DND-41 (cell line): ENCODE data around the gene APMAP.

Experiments used
- EZH2 ChIP-seq: IDR thresholded peaks from 3 replicates; pipeline ENCODE4 v1.6.1; 2012; ENCODE audit warnings: borderline replicate concordance, low read depth, mild to moderate bottlenecking, moderate library complexity, low read length, inconsistent platforms; ENCODE audit not compliant: severe bottlenecking
- TF ChIP-seq, protein P1 (sequence below): IDR thresholded peaks from 2 replicates; pipeline ENCODE4 v1.5.1; 2012; ENCODE audit warnings: borderline replicate concordance, low read length, moderate library complexity, mild to moderate bottlenecking; ENCODE audit not compliant: poor library complexity, severe bottlenecking; ENCODE audit errors: extremely low read depth

DNA sequence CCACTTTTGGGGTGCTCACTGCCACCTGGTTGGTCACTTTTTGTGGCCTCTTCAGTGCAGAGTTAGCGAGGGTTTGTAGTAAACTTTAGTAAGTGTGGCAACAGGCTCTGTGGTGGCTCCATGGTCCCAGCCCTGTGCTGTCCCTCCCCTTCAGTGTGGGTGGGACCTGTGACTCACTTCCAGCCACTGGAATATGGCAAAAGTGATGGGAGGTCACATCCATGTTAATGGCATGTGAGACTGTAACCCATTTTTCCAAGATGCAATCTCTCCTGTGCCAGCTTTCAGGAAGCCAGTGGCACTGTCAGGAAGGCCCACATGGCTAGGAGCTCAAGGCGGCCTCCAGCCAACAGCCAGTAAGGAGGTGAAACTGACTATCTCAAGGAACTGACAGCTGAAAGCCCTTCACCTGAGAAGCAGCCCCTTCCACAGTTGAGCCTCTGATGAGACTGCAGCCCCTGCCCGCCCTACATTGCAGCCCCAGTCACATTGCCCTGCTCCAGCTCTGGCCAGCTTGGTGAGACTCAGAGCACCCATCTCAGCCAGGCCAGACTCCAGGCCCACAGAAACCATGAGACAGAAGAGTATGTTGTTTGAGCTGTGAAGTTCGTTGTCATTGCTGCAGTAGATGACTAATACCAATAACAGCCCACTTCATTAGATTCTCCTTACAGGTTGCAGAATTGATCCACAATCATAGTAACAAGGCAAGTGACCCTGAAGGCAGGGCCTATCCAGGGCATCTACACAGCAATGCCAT is 56.6 kb downstream of the APMAP start:
- TF ChIP-seq EZH2 = no peak
- TF ChIP-seq, protein P1, sequence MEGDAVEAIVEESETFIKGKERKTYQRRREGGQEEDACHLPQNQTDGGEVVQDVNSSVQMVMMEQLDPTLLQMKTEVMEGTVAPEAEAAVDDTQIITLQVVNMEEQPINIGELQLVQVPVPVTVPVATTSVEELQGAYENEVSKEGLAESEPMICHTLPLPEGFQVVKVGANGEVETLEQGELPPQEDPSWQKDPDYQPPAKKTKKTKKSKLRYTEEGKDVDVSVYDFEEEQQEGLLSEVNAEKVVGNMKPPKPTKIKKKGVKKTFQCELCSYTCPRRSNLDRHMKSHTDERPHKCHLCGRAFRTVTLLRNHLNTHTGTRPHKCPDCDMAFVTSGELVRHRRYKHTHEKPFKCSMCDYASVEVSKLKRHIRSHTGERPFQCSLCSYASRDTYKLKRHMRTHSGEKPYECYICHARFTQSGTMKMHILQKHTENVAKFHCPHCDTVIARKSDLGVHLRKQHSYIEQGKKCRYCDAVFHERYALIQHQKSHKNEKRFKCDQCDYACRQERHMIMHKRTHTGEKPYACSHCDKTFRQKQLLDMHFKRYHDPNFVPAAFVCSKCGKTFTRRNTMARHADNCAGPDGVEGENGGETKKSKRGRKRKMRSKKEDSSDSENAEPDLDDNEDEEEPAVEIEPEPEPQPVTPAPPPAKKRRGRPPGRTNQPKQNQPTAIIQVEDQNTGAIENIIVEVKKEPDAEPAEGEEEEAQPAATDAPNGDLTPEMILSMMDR = no peak
